Skin epidermis (tissue), 12 donors: ENCODE data around the gene CD300LF.

Source experiments
- H3K27ac ChIP-seq, 21 experiments: fragments of 200-600 bp; sonication (generic) in 11 of 21; one replicate each; pipeline ENCODE4 v1.5.0; 2020; ENCODE audit warnings: mild to moderate bottlenecking in 3 of 21, inconsistent platforms in 2 of 21, moderate library complexity in 2 of 21
- H3K4me3 ChIP-seq, 7 experiments: fragments of 200-600 bp; sonication (generic) in 2 of 7; one replicate each; pipeline ENCODE4 v1.5.0; 2020; ENCODE audit warnings: inconsistent platforms in 2 of 7, mild to moderate bottlenecking in 2 of 7, moderate library complexity in 1 of 7

CD300LF gene

DNA sequence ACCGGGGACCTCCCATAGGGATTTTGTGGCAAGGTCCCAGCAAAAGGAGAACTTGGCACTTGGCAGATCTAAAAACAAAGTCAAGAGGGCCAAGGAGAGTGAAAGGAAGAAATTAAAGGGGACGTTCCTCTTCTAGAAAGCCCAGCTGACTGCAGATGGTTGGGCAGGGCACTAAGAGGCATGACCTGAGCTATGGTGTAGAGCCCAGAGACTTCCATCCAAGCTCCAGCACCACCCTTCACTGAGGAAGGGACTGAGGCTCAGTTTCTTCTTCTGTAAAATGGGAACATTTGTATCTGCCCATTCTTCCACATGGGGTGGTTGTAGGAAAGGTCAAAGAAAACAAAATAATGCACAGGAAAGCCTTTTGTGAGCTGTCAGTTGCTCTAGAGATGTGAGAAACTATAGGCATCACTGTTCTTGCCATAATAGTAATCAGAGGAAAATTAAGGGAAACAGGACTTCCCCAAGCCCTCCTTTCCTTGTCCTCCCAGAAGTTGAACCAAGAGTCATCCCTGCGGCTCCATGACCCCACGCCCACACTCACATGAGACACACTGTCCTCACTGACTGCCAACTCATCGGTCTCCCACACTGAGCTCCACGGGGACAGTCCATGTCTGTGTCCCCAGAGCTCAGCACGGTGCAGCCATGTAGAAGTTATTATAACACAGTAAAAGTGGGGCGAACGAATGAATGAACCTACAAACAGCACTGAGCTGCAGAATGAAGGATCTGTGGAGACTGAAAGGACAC lies 10.4 kb downstream of the CD300LF start:
- H3K4me3 ChIP-seq, result no peak overlapping the region
- H3K27ac ChIP-seq, result no peak overlapping the region

DNA sequence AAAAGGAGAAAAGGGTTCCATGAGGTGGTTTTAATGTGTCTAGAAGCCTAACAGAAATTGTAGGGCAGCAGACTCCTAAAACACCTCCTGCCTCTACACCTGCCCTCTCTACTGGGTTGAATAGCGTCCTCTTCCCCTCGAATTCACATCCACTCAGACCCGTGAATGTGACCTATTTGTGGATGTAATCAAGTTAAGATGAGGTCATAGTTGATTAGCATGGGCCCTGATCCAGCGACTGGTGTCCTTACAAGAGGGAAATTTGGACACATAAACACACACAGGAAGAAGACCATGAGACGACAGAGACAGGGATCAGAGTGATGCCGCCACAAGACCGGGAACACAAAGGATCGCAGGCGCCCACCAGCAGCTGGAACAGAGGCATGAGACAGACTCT lies 13.5 kb downstream of the CD300LF start:
- no peak overlapping the region for H3K27ac ChIP-seq

DNA sequence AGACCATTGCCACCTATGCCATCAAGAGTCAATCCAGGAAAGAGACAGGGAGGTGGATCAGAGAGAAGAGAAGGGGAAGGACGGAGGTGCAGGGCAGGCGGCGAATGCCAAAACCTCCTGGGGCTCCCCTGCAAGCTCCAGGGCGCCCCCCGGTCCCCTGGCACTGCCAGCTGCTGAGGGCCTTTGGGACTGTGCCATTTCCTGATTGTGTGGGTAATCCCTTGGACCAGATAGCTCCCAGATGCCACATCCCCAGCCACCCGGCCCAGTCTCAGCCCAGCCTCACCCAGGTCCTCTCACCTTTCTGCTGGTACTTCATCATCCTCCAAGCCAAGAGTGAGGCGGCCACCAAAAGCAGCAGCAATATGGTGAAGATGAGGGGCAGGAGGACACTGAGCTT lies 14.7 kb downstream of the CD300LF start:
- Histone ChIP-seq H3K27ac (no peak overlapping the region), H3K4me3 (no peak overlapping the region)

More for the DNA sequence above, 13.5 kb downstream of the CD300LF start:
- no peak overlapping the region for H3K4me3 ChIP-seq

DNA sequence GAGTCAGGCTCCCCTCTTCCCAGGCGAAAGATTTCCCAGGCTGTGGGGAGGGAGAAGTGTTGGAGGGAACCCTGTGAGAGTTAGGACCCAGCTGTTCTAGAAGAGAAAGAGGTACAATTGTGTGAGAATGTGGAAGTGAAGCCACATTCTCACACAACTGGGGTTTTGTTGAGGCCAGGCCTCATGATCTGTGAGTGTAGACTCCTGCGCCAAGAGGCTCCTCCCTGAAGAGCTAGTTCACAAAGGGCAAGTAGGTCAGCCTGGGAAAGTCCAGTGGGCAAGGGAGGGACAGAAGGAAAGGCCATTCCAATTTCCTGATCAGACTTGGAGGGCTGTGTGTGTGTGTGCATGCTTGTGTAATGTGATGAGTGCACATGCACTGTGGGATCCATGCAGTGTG lies 15.2 kb downstream of the CD300LF start:
- H3K27ac ChIP-seq, result no peak overlapping the region
- no peak overlapping the region for H3K4me3 ChIP-seq

DNA sequence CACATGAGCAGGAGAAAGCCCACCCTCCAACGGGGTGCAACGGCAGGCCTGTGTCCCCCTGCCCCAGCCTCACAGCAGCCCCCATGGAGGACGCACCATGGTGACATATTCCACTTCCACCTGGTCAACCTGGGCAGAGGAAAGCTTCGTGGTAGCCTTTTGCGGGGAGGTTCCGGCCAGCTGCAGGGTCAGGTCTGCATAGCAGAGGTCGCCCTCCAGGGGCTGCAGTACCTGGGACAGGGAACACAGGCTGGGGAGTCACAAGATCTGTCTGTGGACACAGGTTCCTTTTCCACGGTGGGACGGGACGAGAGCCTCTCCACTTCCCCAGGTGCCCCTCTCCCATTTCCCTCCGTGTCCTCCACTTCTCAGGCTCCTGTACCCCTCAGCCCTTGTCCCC lies 17.1 kb downstream of the CD300LF start:
- Histone ChIP-seq H3K4me3 (no peak overlapping the region), H3K27ac (no peak overlapping the region)

DNA sequence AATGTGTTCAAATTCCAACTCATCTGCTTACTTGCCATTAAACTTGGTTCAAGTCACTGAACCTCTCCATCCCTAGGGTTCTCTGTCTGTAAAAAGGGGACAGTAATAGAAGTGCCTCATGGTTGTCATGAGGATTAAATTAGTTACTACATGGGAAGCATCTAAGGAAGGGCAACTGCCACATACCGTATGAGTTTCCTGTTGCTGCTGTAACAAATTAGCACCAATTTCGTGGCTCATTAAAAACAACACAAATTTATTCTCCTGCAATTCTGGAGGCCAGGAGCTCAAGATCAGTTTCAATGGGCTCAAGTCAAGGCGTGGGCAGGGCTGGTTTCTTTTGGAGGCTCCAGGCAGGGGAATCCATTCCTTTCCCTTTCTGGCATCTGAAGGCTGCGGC lies 18.6 kb downstream of the CD300LF start:
- no peak overlapping the region for H3K27ac ChIP-seq
- H3K4me3 ChIP-seq, result no peak overlapping the region

DNA sequence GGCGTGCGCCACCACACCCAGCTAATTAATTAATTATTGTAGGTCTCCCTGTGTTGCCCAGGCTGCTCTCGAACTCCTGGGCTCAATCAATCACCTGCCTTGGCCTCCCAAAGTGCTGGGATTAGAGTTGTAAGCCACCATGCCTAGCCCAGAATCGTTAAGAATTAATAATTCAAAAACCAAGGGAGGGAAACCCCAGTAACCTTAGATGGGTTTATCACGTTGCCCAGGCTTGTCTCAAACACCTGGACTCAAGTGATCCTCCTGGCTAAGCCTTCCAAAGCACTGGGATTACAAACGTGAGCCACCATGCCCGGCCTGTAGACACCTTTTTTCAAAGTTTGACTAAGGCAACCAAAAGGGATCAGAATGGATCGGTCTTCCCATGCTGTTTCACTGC lies 21.6 kb downstream of the CD300LF start:
- no peak overlapping the region for H3K4me3 ChIP-seq

DNA sequence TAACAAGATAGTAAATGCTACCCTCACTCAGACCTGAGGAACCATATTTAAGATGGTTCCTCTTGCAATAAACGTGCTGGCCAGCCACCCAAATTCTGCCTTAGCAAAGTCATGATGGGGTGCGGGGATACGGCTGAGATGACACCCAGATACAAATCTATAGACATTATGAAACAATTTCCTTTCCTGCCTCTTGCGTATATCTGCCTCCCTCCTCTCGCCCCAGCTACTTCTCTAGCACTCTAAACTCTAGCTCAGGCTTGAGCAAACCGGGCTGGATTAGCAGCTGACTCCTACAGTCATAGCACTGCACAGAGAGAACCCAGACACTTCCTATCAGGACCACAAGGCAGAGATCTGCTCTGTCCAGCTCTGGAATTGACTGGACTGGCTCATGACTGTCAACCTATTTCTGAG lies 22.3 kb downstream of the CD300LF start:
- Histone ChIP-seq H3K4me3 (no peak overlapping the region), H3K27ac (peak overlapping the region in 2 of 21 experiments; percentile 13 to 16)

More for the DNA sequence above, 21.6 kb downstream of the CD300LF start:
- H3K27ac ChIP-seq, result no peak overlapping the region

GRCh38 chr17:74687886-74688285 lies 24.8 kb downstream of the CD300LF start:
- no peak overlapping the region for H3K27ac ChIP-seq
- no peak overlapping the region for H3K4me3 ChIP-seq

- no peak overlapping the region for H3K4me3 ChIP-seq
Measured at GRCh38 chr17:74686761-74687160, 26.0 kb downstream of the CD300LF start.

GRCh38 chr17:74682471-74683190 lies 30.1 kb downstream of the CD300LF start:
- no peak overlapping the region for H3K4me3 ChIP-seq
- H3K27ac ChIP-seq, result no peak overlapping the region

More at GRCh38 chr17:74686761-74687160, 26.0 kb downstream of the CD300LF start:
- H3K27ac ChIP-seq, result no peak overlapping the region

GRCh38 chr17:74682028-74682427 lies 30.7 kb downstream of the CD300LF start:
- Histone ChIP-seq H3K4me3 (no peak overlapping the region), H3K27ac (no peak overlapping the region)

- no peak overlapping the region for H3K27ac ChIP-seq
- no peak overlapping the region for H3K4me3 ChIP-seq
Measured at GRCh38 chr17:74680941-74681340, 31.8 kb downstream of the CD300LF start.

DNA sequence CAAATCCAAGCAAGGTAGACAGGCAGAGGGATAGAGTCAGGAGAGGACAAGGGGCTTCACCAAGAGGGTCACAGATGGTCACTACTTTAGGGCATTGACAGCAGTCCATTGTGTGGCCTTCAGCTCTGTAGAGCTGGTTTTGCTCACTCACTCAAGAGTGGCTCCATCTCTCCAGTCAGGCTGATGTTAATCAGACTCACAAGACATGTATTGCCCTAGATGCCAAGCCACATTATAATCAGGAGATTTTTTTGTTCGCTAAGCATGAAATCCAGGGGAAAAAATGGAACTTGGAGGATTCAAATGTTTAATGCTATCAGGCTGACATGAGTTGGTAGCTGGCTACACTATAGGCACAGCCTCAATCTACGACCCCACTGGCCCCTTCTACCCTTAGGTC lies 32.5 kb downstream of the CD300LF start:
- Histone ChIP-seq H3K27ac (no peak overlapping the region), H3K4me3 (no peak overlapping the region)

DNA sequence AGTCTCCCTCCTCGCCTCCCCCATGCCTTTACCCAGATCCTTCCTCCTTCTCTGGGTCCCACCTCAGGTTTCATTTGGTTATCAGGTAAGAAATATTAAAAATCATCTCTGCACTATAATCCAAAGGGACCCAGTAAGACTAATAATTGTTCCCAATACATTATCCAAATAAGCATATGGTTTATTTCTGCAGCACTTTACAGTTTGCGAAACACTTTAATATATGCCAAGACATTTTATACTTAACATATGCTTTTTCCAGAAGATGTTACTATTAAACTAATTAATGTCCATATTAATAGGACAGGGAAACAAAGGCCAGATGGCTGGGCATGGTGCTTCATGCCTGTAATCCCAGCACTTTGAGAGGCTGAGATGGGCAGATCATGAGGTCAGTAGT lies 33.3 kb downstream of the CD300LF start:
- Histone ChIP-seq H3K27ac (no peak overlapping the region), H3K4me3 (no peak overlapping the region)

GRCh38 chr17:74678541-74678940 lies 34.2 kb downstream of the CD300LF start:
- Histone ChIP-seq H3K27ac (peak overlapping the region in 1 of 21 experiments; percentile 20), H3K4me3 (no peak overlapping the region)

- no peak overlapping the region for H3K4me3 ChIP-seq
- peak overlapping the region in 3 of 21 experiments; percentile 16 to 28 (median 20) for H3K27ac ChIP-seq
Measured at GRCh38 chr17:74677558-74678466, 34.9 kb downstream of the CD300LF start.

- no peak overlapping the region for H3K27ac ChIP-seq
- H3K4me3 ChIP-seq, result no peak overlapping the region
Measured at GRCh38 chr17:74671031-74671771, 41.5 kb downstream of the CD300LF start.

DNA sequence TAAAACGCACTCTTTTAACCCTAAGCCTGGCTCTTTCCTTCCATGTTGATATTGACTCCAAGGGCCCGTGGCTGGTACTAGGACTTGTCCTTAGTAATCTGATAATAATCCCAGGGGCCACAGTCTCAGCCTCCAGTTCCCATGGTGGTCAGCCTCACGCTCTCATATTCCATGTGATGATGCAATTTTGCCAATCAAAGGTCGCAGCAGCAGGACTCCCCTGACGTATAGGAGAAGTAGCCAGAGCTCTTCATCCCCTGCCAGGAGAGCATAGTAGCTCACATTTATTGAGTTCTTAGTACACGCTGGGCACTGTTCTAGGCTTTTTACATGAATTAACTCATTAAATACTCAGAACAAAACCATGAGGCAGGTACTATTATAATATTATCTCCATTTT lies 42.4 kb downstream of the CD300LF start:
- Histone ChIP-seq H3K4me3 (no peak overlapping the region), H3K27ac (no peak overlapping the region)

DNA sequence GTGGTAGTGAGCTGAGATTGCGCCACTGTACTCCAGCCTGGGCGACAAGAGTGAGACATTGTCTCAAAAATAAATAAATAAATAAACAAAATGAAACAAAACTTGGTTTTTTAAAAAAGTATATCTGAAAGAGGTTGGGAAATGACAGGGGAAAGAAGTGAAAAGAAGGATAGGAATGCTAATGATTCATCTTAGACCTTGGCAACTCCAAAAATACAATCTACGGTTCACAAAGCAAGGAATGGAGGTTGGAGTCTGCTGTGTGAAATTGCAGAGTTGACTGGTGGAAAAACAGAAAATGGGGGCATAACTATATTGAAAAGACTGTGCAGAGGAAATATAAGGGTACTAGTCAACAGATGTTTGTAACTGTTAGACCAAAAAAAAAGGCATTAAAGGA lies 49.2 kb downstream of the CD300LF start:
- H3K27ac ChIP-seq, result no peak overlapping the region
- no peak overlapping the region for H3K4me3 ChIP-seq
